Adrenal gland (tissue), 5 donors: ENCODE results near the gene UBE2N.

Experiments
- POLR2A ChIP-seq, 2 donors: fragments of 450-650 bp; IDR thresholded peaks; one replicate each; pipeline ENCODE4 v1.6.1; 2017; ENCODE audit warnings: antibody characterized with exemption in 2 of 2, mild to moderate bottlenecking in 2 of 2, moderate library complexity in 1 of 2
- TF ChIP-seq, protein P1 (sequence below), 6 experiments: fragments of 450-650 bp in 4 of 6; fragments of 200-600 bp in 2 of 6; sonication (generic) in 1 of 6; IDR thresholded peaks; 1 replicate in 5 of 6; 2 replicates in 1 of 6; pipeline versions ENCODE4 v1.5.1 to v1.8.0; 2016 to 2021; ENCODE audit warnings: antibody characterized with exemption in 6 of 6, mild to moderate bottlenecking in 2 of 6, moderate library complexity in 1 of 6
- donor health status: DM: no; HTN: no; CAD: no.

DNA sequence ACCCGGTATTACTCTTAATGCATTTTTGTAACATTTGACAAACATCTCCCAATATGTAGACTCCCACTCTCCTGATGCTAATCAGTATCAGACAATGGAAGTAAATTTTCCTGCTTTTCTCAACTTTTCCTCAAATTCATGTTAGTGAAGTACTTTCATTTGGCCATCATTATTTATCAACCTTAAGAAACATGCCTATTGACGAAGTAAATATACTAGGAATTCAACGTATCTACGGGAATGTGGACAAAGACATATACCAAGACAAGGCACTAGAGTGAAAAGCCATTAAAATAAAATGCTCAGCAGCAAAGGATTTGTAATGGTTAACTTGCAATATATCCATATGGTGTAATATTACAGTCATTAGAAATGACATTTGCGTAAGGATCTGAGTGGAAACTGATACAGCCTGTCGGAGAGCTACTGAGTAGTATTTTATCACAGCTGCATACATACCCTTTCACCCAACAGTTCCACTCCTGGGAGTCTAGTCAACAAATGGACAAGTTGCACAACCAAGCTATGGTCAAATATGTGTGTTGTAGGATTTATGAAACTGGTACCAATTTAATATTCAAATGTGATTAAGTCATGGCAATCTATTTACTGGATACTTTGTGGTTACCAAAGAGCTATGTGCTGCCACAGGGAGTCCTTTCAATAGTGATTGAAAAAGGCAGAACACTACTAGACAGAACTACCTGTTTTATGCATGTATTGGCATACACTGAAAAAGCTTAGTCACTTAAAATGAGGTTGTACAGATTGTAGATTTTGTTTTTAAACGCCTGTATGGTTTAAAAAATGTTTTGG, 37.6 kb downstream of the UBE2N start:
- TF ChIP-seq, protein P1, sequence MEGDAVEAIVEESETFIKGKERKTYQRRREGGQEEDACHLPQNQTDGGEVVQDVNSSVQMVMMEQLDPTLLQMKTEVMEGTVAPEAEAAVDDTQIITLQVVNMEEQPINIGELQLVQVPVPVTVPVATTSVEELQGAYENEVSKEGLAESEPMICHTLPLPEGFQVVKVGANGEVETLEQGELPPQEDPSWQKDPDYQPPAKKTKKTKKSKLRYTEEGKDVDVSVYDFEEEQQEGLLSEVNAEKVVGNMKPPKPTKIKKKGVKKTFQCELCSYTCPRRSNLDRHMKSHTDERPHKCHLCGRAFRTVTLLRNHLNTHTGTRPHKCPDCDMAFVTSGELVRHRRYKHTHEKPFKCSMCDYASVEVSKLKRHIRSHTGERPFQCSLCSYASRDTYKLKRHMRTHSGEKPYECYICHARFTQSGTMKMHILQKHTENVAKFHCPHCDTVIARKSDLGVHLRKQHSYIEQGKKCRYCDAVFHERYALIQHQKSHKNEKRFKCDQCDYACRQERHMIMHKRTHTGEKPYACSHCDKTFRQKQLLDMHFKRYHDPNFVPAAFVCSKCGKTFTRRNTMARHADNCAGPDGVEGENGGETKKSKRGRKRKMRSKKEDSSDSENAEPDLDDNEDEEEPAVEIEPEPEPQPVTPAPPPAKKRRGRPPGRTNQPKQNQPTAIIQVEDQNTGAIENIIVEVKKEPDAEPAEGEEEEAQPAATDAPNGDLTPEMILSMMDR (IDR thresholded peaks at IDR 0.05), result no peak
- no peak for TF ChIP-seq POLR2A (IDR thresholded peaks at IDR 0.05)
